OCI-LY1 (cell line): ENCODE measurements around the gene BDH1.

Experiments used
- CTCF ChIP-seq: fragments of 200-600 bp; sonication (generic), shearing (Covaris generic); IDR thresholded peaks from 2 replicates; pipeline ENCODE4 v1.5.1; 2017; ENCODE audit warnings: mild to moderate bottlenecking, antibody characterized with exemption, low read length, moderate library complexity, mixed read lengths
- EZH2 ChIP-seq: fragments of 200-600 bp; sonication (generic), shearing (Covaris generic); IDR thresholded peaks from 2 replicates; pipeline ENCODE4 v1.8.0; 2017; ENCODE audit warnings: borderline replicate concordance, mixed run types, mild to moderate bottlenecking, antibody characterized with exemption, low read length, moderate library complexity, mixed read lengths

GRCh38 chr3:197468866-197469382 lies 86.8 kb downstream of the BDH1 start:
- TF ChIP-seq CTCF, result no peak
- TF ChIP-seq EZH2, result no peak
